HepG2 (cell line): ENCODE data around the gene TMEM253. TPM values are rescaled to one million over a fixed set of nuclear protein-coding genes. Genes with fewer than 3 reads are reported as not detected.

Experiments used
- AGO2 ChIP-seq: fragments of 200-400 bp; formaldehyde crosslinking; optimal IDR thresholded peaks from 2 replicates; pipeline ENCODE3; 2017; ENCODE audit warnings: mild to moderate bottlenecking, low read depth, low read length, moderate library complexity
- CHCHD3 ChIP-seq: sonication (generic); formaldehyde crosslinking; IDR thresholded peaks from 2 replicates; pipeline ENCODE4 v1.8.0; 2022; ENCODE audit warnings: mild to moderate bottlenecking, missing genetic modification reagents, moderate library complexity
- HNRNPUL1 ChIP-seq: fragments of 200-400 bp; formaldehyde crosslinking; IDR thresholded peaks from 2 replicates; pipeline ENCODE4 v1.6.1; 2017; ENCODE audit warnings: low read depth, mild to moderate bottlenecking, low read length, moderate library complexity
- JUN ChIP-seq: sonication (generic); formaldehyde crosslinking; IDR thresholded peaks from 2 replicates; pipeline ENCODE4 v1.4.0; 2020; ENCODE audit warnings: mild to moderate bottlenecking, missing genetic modification reagents
- MAFK ChIP-seq, 2 experiments: IDR thresholded peaks in 1 of 2; conservative IDR thresholded peaks in 1 of 2; 2 replicates each; pipeline ENCODE4 v1.6.1; 2011; ENCODE audit warnings: improper control_type of control experiment in 2 of 2, low read length in 2 of 2
- MXD4 ChIP-seq: IDR thresholded peaks from 2 replicates; pipeline ENCODE4 v1.6.1; 2016; ENCODE audit warnings: mild to moderate bottlenecking, missing biosample characterization, missing genetic modification reagents
- NR1H2 ChIP-seq: sonication (generic); formaldehyde crosslinking; IDR thresholded peaks from 2 replicates; pipeline ENCODE4 v1.8.1; 2022; ENCODE audit warnings: low read depth, missing genetic modification reagents, borderline replicate concordance
- RARA ChIP-seq: IDR thresholded peaks from 2 replicates; pipeline ENCODE4 v1.6.1; 2016; ENCODE audit warnings: missing genetic modification reagents, missing compliant biosample characterization
- RORA ChIP-seq: sonication (generic); formaldehyde crosslinking; IDR thresholded peaks from 2 replicates; pipeline ENCODE4 v1.5.0; 2020; ENCODE audit warnings: mild to moderate bottlenecking, missing genetic modification reagents, moderate library complexity
- STAT5B ChIP-seq: sonication (generic); formaldehyde crosslinking; IDR thresholded peaks from 2 replicates; pipeline ENCODE4 v1.4.0; 2020; ENCODE audit warnings: missing genetic modification reagents
- TSC22D2 ChIP-seq: sonication (generic); formaldehyde crosslinking; IDR thresholded peaks from 2 replicates; pipeline ENCODE4 v1.5.1; 2020; ENCODE audit warnings: missing genetic modification reagents, mild to moderate bottlenecking, borderline replicate concordance
- ZNF274 ChIP-seq: sonication (generic); formaldehyde crosslinking; IDR thresholded peaks from 2 replicates; pipeline ENCODE4 v1.5.1; 2020; ENCODE audit warnings: mild to moderate bottlenecking, missing genetic modification reagents
- ZNF530 ChIP-seq: sonication (generic); formaldehyde crosslinking; IDR thresholded peaks from 2 replicates; pipeline ENCODE4 v1.5.0; 2020; ENCODE audit warnings: low read depth, mild to moderate bottlenecking, missing genetic modification reagents
- ZNF782 ChIP-seq: sonication (generic); formaldehyde crosslinking; IDR thresholded peaks from 2 replicates; pipeline ENCODE4 v1.4.0; 2020; ENCODE audit warnings: missing genetic modification reagents, mild to moderate bottlenecking, borderline replicate concordance
- polyA plus RNA-seq, 8 experiments: library from polyadenylated mRNA; depleted of rRNA in 3 of 8; stranded (reverse) in 7 of 8; unstranded in 1 of 8; fragments of >200 nt; fragmentation: Illumina TruSeq in 4 of 8; extraction: Trizol in 4 of 8; gene quantifications; 2 replicates each; pipeline versions ENCODE4 v1.2.1 to v1.2.3, GENCODE V29; 2011 to 2016; ENCODE audit warnings: low read depth in 4 of 8, missing spikeins in 1 of 8, mixed read lengths in 1 of 8; ENCODE audit not compliant: insufficient read depth in 1 of 8
- total RNA-seq, 5 experiments: library from RNA; depleted of rRNA; stranded (reverse); fragments of >200 nt; fragmentation: Illumina TruSeq; extraction: Trizol; gene quantifications; 2 replicates each; pipeline ENCODE4 v1.2.3, GENCODE V29; 2016; ENCODE audit warnings: low read depth in 1 of 5
- TF ChIP-seq, protein P1 (sequence below): sonication (generic); formaldehyde crosslinking; IDR thresholded peaks from 2 replicates; pipeline ENCODE4 v1.8.0; 2022; ENCODE audit warnings: mild to moderate bottlenecking, missing genetic modification reagents; ENCODE audit not compliant: insufficient replicate concordance
- TF ChIP-seq, protein P2 (sequence below): sonication (generic); formaldehyde crosslinking; IDR thresholded peaks from 2 replicates; pipeline ENCODE4 v1.4.0; 2020; ENCODE audit warnings: missing genetic modification reagents
- TF ChIP-seq, protein P3 (sequence below): sonication (generic); formaldehyde crosslinking; conservative IDR thresholded peaks from 2 replicates; pipeline ENCODE4 v1.4.0; 2020; ENCODE audit warnings: mild to moderate bottlenecking, missing genetic modification reagents, moderate library complexity
- TF ChIP-seq, protein P4 (sequence below): IDR thresholded peaks from 2 replicates; pipeline ENCODE4 v1.4.0; 2020; ENCODE audit warnings: mild to moderate bottlenecking, missing genetic modification reagents

The TMEM253 gene
- total and polyA plus RNA-seq, 2 of the 13 experiments (the other 11 are each of a cell fraction or from before 2014, with no cell fraction given): 0.29 to 0.45 TPM

DNA sequence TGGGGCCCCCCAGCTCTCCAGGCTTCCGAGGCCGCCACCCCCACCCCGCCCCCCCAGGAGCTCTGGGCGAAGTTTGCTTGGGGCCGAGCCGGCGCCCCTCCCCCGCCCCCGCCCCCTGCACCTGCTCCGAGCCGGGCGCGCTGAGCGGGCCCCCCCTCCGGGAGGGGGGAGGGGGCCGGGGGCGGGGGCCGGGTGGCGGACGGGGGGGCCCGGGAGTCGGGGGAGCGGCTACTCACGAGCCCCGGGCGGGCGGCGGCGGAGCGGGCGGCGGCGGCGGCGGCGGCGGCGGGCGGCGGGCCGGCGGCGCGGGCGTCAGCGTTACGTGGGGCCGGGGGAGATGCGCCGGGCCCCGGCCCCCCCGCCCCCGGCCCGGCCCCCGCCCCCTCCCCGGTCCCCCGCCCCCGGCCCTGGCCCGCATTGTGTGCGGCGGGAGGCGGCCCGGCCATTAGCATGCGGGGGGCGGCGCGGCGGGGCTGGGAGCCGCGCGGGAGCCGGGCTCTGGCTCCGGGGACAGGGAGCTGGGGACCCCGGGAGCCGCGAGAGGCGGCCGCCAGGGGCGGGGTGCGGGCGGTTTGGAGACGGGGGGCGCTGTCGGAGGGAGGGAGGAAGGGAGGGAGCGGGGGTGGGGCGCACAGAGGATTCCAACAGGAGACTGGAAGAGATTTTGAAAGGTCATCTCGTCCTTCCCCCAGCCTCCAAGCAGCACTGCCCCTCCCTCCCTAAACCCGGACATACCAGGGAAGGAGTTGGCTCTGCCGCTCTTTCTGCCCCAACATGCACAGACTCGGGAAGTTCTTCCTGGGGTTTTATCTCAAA lies 2.6 kb upstream of the TMEM253 start, which contains the start of gene ZNF219 (continued):
- TF ChIP-seq, protein P1, sequence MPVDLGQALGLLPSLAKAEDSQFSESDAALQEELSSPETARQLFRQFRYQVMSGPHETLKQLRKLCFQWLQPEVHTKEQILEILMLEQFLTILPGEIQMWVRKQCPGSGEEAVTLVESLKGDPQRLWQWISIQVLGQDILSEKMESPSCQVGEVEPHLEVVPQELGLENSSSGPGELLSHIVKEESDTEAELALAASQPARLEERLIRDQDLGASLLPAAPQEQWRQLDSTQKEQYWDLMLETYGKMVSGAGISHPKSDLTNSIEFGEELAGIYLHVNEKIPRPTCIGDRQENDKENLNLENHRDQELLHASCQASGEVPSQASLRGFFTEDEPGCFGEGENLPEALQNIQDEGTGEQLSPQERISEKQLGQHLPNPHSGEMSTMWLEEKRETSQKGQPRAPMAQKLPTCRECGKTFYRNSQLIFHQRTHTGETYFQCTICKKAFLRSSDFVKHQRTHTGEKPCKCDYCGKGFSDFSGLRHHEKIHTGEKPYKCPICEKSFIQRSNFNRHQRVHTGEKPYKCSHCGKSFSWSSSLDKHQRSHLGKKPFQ (CRISPR knock-in tag): no peak
- TF ChIP-seq RORA: no peak
- TF ChIP-seq HNRNPUL1: no peak
- TF ChIP-seq, protein P2, sequence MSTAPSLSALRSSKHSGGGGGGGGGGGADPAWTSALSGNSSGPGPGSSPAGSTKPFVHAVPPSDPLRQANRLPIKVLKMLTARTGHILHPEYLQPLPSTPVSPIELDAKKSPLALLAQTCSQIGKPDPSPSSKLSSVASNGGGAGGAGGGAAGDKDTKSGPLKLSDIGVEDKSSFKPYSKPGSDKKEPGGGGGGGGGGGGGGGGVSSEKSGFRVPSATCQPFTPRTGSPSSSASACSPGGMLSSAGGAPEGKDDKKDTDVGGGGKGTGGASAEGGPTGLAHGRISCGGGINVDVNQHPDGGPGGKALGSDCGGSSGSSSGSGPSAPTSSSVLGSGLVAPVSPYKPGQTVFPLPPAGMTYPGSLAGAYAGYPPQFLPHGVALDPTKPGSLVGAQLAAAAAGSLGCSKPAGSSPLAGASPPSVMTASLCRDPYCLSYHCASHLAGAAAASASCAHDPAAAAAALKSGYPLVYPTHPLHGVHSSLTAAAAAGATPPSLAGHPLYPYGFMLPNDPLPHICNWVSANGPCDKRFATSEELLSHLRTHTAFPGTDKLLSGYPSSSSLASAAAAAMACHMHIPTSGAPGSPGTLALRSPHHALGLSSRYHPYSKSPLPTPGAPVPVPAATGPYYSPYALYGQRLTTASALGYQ (CRISPR knock-in tag): no peak
- 0 out of 2 replicates have a peak, but pooled peaks have one; percentile 8 for TF ChIP-seq TSC22D2 (CRISPR knock-in tag)
- TF ChIP-seq ZNF530 (CRISPR knock-in tag): no peak
- no peak for TF ChIP-seq STAT5B
- no peak for TF ChIP-seq ZNF782
- peak; percentile 73; the same call in 1 of the 2 replicates for TF ChIP-seq MXD4 (CRISPR knock-in tag)
- TF ChIP-seq CHCHD3 (CRISPR knock-in tag): no peak
- TF ChIP-seq MAFK (conservative IDR thresholded peaks at IDR 0.05 in 1 of 2, IDR thresholded peaks at IDR 0.05 in 1 of 2; ENCODE audit: low read length in 2 of 2): no peak
- no peak for TF ChIP-seq NR1H2
- TF ChIP-seq RARA (CRISPR knock-in tag): peak; percentile 32; the same call in 1 of the 2 replicates
- no peak for TF ChIP-seq JUN (CRISPR knock-in tag)
- TF ChIP-seq AGO2: no peak
- TF ChIP-seq, protein P3, sequence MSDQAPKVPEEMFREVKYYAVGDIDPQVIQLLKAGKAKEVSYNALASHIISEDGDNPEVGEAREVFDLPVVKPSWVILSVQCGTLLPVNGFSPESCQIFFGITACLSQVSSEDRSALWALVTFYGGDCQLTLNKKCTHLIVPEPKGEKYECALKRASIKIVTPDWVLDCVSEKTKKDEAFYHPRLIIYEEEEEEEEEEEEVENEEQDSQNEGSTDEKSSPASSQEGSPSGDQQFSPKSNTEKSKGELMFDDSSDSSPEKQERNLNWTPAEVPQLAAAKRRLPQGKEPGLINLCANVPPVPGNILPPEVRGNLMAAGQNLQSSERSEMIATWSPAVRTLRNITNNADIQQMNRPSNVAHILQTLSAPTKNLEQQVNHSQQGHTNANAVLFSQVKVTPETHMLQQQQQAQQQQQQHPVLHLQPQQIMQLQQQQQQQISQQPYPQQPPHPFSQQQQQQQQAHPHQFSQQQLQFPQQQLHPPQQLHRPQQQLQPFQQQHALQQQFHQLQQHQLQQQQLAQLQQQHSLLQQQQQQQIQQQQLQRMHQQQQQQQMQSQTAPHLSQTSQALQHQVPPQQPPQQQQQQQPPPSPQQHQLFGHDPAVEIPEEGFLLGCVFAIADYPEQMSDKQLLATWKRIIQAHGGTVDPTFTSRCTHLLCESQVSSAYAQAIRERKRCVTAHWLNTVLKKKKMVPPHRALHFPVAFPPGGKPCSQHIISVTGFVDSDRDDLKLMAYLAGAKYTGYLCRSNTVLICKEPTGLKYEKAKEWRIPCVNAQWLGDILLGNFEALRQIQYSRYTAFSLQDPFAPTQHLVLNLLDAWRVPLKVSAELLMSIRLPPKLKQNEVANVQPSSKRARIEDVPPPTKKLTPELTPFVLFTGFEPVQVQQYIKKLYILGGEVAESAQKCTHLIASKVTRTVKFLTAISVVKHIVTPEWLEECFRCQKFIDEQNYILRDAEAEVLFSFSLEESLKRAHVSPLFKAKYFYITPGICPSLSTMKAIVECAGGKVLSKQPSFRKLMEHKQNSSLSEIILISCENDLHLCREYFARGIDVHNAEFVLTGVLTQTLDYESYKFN (CRISPR knock-in tag): 0 out of 2 replicates have a peak, but pooled peaks have one; percentile 23
- no peak for TF ChIP-seq ZNF274 (CRISPR knock-in tag)
- TF ChIP-seq, protein P4, sequence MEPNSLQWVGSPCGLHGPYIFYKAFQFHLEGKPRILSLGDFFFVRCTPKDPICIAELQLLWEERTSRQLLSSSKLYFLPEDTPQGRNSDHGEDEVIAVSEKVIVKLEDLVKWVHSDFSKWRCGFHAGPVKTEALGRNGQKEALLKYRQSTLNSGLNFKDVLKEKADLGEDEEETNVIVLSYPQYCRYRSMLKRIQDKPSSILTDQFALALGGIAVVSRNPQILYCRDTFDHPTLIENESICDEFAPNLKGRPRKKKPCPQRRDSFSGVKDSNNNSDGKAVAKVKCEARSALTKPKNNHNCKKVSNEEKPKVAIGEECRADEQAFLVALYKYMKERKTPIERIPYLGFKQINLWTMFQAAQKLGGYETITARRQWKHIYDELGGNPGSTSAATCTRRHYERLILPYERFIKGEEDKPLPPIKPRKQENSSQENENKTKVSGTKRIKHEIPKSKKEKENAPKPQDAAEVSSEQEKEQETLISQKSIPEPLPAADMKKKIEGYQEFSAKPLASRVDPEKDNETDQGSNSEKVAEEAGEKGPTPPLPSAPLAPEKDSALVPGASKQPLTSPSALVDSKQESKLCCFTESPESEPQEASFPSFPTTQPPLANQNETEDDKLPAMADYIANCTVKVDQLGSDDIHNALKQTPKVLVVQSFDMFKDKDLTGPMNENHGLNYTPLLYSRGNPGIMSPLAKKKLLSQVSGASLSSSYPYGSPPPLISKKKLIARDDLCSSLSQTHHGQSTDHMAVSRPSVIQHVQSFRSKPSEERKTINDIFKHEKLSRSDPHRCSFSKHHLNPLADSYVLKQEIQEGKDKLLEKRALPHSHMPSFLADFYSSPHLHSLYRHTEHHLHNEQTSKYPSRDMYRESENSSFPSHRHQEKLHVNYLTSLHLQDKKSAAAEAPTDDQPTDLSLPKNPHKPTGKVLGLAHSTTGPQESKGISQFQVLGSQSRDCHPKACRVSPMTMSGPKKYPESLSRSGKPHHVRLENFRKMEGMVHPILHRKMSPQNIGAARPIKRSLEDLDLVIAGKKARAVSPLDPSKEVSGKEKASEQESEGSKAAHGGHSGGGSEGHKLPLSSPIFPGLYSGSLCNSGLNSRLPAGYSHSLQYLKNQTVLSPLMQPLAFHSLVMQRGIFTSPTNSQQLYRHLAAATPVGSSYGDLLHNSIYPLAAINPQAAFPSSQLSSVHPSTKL (CRISPR knock-in tag): no peak; the same call in 1 of the 2 replicates
